SK-N-SH treated with all-trans-retinoic acid at 6 μM for 48 hours (cell line): ENCODE measurements around the gene MVB12B.

Experiments used
- ESRRG ChIP-seq: fragments of 250-450 bp; sonication (Bioruptor Pico); IDR thresholded peaks from 2 replicates; pipeline ENCODE4 v1.6.1; 2021; ENCODE audit warnings: mild to moderate bottlenecking
- OSR1 ChIP-seq: fragments of 250-450 bp; sonication (Bioruptor Pico); IDR thresholded peaks from 2 replicates; pipeline ENCODE4 v1.8.0; 2022; ENCODE audit warnings: moderate library complexity, mild to moderate bottlenecking, inconsistent platforms
- PPARA ChIP-seq: fragments of 250-450 bp; sonication (Bioruptor Pico); IDR thresholded peaks from 2 replicates; pipeline ENCODE4 v1.5.0; 2020; ENCODE audit warnings: mild to moderate bottlenecking, borderline replicate concordance
- TCF4 ChIP-seq: fragments of 250-450 bp; sonication (Bioruptor Pico); IDR thresholded peaks from 2 replicates; pipeline ENCODE4 v1.8.0; 2021; ENCODE audit warnings: mild to moderate bottlenecking, moderate library complexity, borderline replicate concordance
- ZC3H10 ChIP-seq: fragments of 250-450 bp; sonication (Bioruptor Pico); IDR thresholded peaks from 2 replicates; pipeline ENCODE4 v1.5.1; 2021; ENCODE audit warnings: mild to moderate bottlenecking, moderate library complexity
- TF ChIP-seq, protein P1 (sequence below): fragments of 250-450 bp; sonication (Bioruptor Pico); IDR thresholded peaks from 2 replicates; pipeline ENCODE4 v1.5.1; 2020; ENCODE audit warnings: low read depth, mild to moderate bottlenecking, moderate library complexity

DNA sequence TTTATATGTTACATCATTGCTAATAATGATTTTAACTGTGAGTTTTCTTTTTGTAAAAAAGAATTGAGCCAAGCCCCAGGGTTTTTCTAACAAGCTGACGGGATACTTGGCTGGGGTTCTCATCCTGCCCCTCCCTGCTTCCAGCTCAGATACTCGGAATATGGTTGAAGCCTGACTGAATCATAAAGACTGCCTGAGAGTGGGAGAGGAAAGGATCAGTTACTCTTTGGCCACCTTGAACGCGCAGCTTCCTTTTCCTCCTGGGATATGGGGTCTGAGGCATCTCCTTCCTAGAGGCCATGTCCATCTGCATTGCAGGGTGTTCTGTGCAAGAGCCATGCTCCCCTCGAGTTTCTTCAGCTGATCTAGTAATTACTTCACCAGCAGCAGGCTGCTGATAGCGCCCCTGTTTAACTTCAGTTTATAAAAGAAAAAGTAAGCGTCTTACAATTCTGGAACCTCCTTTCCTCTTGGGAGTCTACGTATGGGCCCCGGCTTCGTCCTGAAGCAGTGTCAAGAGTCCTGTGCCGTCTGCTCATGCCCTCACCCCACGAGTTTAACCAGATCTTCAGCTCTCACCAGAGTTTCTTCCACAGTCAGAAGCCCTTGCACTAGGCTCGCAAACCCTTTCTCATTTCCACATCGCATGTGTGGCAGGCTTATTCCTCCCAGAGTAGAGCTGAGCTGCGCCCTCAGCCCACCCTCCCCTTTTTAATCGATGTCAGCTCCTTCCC is 130.0 kb downstream of the MVB12B start:
- TF ChIP-seq OSR1 = no peak
- TF ChIP-seq TCF4 (CRISPR knock-in tag) = no peak
- TF ChIP-seq PPARA (CRISPR knock-in tag) = no peak
- TF ChIP-seq, protein P1, sequence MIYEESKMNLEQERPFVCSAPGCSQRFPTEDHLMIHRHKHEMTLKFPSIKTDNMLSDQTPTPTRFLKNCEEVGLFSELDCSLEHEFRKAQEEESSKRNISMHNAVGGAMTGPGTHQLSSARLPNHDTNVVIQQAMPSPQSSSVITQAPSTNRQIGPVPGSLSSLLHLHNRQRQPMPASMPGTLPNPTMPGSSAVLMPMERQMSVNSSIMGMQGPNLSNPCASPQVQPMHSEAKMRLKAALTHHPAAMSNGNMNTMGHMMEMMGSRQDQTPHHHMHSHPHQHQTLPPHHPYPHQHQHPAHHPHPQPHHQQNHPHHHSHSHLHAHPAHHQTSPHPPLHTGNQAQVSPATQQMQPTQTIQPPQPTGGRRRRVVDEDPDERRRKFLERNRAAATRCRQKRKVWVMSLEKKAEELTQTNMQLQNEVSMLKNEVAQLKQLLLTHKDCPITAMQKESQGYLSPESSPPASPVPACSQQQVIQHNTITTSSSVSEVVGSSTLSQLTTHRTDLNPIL (CRISPR knock-in tag) = no peak
- TF ChIP-seq ZC3H10 (CRISPR knock-in tag) = no peak
- no peak for TF ChIP-seq ESRRG (CRISPR knock-in tag)
